Measurements from ENCODE around the gene SEPTIN7.
A peak's percentile ranks its signal among the peaks of the same experiment; 100 is the strongest.

Gene SEPTIN7

GRCh38 chr7:35787925-35788324 lies 12.9 kb upstream of the SEPTIN7 start:
- no CpG with 5 or more reads among the region's 2 CpGs for WGBS, 2 experiments (ENCODE audit: insufficient coverage in 2 of 2)

GRCh38 chr7:35792472-35792871 lies 8.4 kb upstream of the SEPTIN7 start:
- Histone ChIP-seq H3K4me3 (ENCODE audit: extremely low read depth, insufficient read depth, low read length, poor library complexity, severe bottlenecking) (no peak overlapping the region), H3K36me3 (ENCODE audit: control insufficient read depth, insufficient read depth, low read length) (no peaks in the 10 kb centered on the region), H3K4me1 (ENCODE audit: control insufficient read depth, insufficient read depth, low read length, poor library complexity, severe bottlenecking) (peaks cover 50% of the 10 kb centered on the region), H3K9me3 (ENCODE audit: control insufficient read depth, low read length) (no peaks in the 10 kb centered on the region), H3K27ac (ENCODE audit: low read depth, low read length, severe bottlenecking) (peak overlapping the region; percentile 94)
- WGBS, 2 experiments (ENCODE audit: insufficient coverage in 2 of 2) = 83% methylated on average over 1 of the region's 1 CpG; no CpG with 5 or more reads in 1 of the 2 experiments

More at GRCh38 chr7:35787925-35788324, 12.9 kb upstream of the SEPTIN7 start:
- Histone ChIP-seq H3K4me1 (ENCODE audit: control insufficient read depth, insufficient read depth, low read length, poor library complexity, severe bottlenecking) (peaks cover 24% of the 10 kb centered on the region), H3K27ac (ENCODE audit: low read depth, low read length, severe bottlenecking) (no peak overlapping the region), H3K9me3 (ENCODE audit: control insufficient read depth, low read length) (no peaks in the 10 kb centered on the region), H3K4me3 (ENCODE audit: extremely low read depth, insufficient read depth, low read length, poor library complexity, severe bottlenecking) (no peak overlapping the region), H3K36me3 (ENCODE audit: control insufficient read depth, insufficient read depth, low read length) (no peaks in the 10 kb centered on the region)

GRCh38 chr7:35792873-35793489 lies 7.9 kb upstream of the SEPTIN7 start:
- no peak overlapping the region for H3K4me3 ChIP-seq (ENCODE audit: extremely low read depth, insufficient read depth, low read length, poor library complexity, severe bottlenecking)
- WGBS, 2 experiments (ENCODE audit: insufficient coverage in 2 of 2) = 29% methylated on average over 1 of the region's 4 CpGs; no CpG with 5 or more reads in 1 of the 2 experiments
- no peaks in the 10 kb centered on the region for H3K9me3 ChIP-seq (ENCODE audit: control insufficient read depth, low read length)
- H3K27ac ChIP-seq (ENCODE audit: low read depth, low read length, severe bottlenecking) = peak overlapping the region; percentile 94
- no peaks in the 10 kb centered on the region for H3K36me3 ChIP-seq (ENCODE audit: control insufficient read depth, insufficient read depth, low read length)
- H3K4me1 ChIP-seq (ENCODE audit: control insufficient read depth, insufficient read depth, low read length, poor library complexity, severe bottlenecking) = peaks cover 49% of the 10 kb centered on the region

GRCh38 chr7:35797311-35797710 lies 3.5 kb upstream of the SEPTIN7 start:
- H3K27ac ChIP-seq (ENCODE audit: low read depth, low read length, severe bottlenecking) = no peak overlapping the region
- 86 to 89% methylated on average over 4 of the region's 5 CpGs for WGBS, 2 experiments (ENCODE audit: insufficient coverage in 2 of 2)
- peaks cover 33% of the 10 kb centered on the region for H3K4me1 ChIP-seq (ENCODE audit: control insufficient read depth, insufficient read depth, low read length, poor library complexity, severe bottlenecking)
- no peak overlapping the region for H3K4me3 ChIP-seq (ENCODE audit: extremely low read depth, insufficient read depth, low read length, poor library complexity, severe bottlenecking)
- no peaks in the 10 kb centered on the region for H3K9me3 ChIP-seq (ENCODE audit: control insufficient read depth, low read length)
- no peaks in the 10 kb centered on the region for H3K36me3 ChIP-seq (ENCODE audit: control insufficient read depth, insufficient read depth, low read length)

GRCh38 chr7:35799846-35800717 lies 775 bp upstream of the SEPTIN7 start:
- Histone ChIP-seq H3K9me3 (ENCODE audit: control insufficient read depth, low read length) (no peaks in the 10 kb centered on the region), H3K4me3 (ENCODE audit: extremely low read depth, insufficient read depth, low read length, poor library complexity, severe bottlenecking) (peak overlapping the region; percentile 97), H3K36me3 (ENCODE audit: control insufficient read depth, insufficient read depth, low read length) (peaks cover 15% of the 10 kb centered on the region), H3K27ac (ENCODE audit: low read depth, low read length, severe bottlenecking) (peak overlapping the region; percentile 100), H3K4me1 (ENCODE audit: control insufficient read depth, insufficient read depth, low read length, poor library complexity, severe bottlenecking) (peaks cover 19% of the 10 kb centered on the region)
- WGBS, 2 experiments (ENCODE audit: insufficient coverage in 2 of 2) = 0 to 2% methylated on average over 25 to 37 of the region's 37 CpGs

- H3K9me3 ChIP-seq (ENCODE audit: control insufficient read depth, low read length) = no peaks in the 10 kb centered on the region
- WGBS, 2 experiments (ENCODE audit: insufficient coverage in 2 of 2) = 0% methylated on average over 22 to 31 of the region's 70 CpGs
- H3K4me1 ChIP-seq (ENCODE audit: control insufficient read depth, insufficient read depth, low read length, poor library complexity, severe bottlenecking) = peaks cover 14% of the 10 kb centered on the region
- peak overlapping the region; percentile 97 for H3K4me3 ChIP-seq (ENCODE audit: extremely low read depth, insufficient read depth, low read length, poor library complexity, severe bottlenecking)
- peak overlapping the region; percentile 100 for H3K27ac ChIP-seq (ENCODE audit: low read depth, low read length, severe bottlenecking)
- peaks cover 19% of the 10 kb centered on the region for H3K36me3 ChIP-seq (ENCODE audit: control insufficient read depth, insufficient read depth, low read length)
Observed at GRCh38 chr7:35801392-35802101, 690 bp downstream of the SEPTIN7 start.

GRCh38 chr7:35802102-35802466 lies 1.2 kb downstream of the SEPTIN7 start:
- Histone ChIP-seq H3K4me3 (ENCODE audit: extremely low read depth, insufficient read depth, low read length, poor library complexity, severe bottlenecking) (peak overlapping the region; percentile 97), H3K9me3 (ENCODE audit: control insufficient read depth, low read length) (no peaks in the 10 kb centered on the region), H3K36me3 (ENCODE audit: control insufficient read depth, insufficient read depth, low read length) (peaks cover 19% of the 10 kb centered on the region), H3K27ac (ENCODE audit: low read depth, low read length, severe bottlenecking) (peak overlapping the region; percentile 100), H3K4me1 (ENCODE audit: control insufficient read depth, insufficient read depth, low read length, poor library complexity, severe bottlenecking) (peaks cover 10% of the 10 kb centered on the region)
- WGBS, 2 experiments (ENCODE audit: insufficient coverage in 2 of 2) = no CpG with 5 or more reads among the region's 4 CpGs

GRCh38 chr7:35802649-35803048 lies 1.8 kb downstream of the SEPTIN7 start:
- Histone ChIP-seq H3K4me1 (ENCODE audit: control insufficient read depth, insufficient read depth, low read length, poor library complexity, severe bottlenecking) (peaks cover 5% of the 10 kb centered on the region), H3K36me3 (ENCODE audit: control insufficient read depth, insufficient read depth, low read length) (peaks cover 19% of the 10 kb centered on the region), H3K4me3 (ENCODE audit: extremely low read depth, insufficient read depth, low read length, poor library complexity, severe bottlenecking) (peak overlapping the region; percentile 97), H3K9me3 (ENCODE audit: control insufficient read depth, low read length) (no peaks in the 10 kb centered on the region), H3K27ac (ENCODE audit: low read depth, low read length, severe bottlenecking) (peak overlapping the region; percentile 100)
- WGBS, 2 experiments (ENCODE audit: insufficient coverage in 2 of 2) = 28% methylated on average over 3 of the region's 3 CpGs; no CpG with 5 or more reads in 1 of the 2 experiments

- H3K27ac ChIP-seq (ENCODE audit: low read depth, low read length, severe bottlenecking) = no peak overlapping the region
- peak overlapping the region; percentile 1 for H3K4me3 ChIP-seq (ENCODE audit: extremely low read depth, insufficient read depth, low read length, poor library complexity, severe bottlenecking)
- WGBS, 2 experiments (ENCODE audit: insufficient coverage in 2 of 2) = 82 to 92% methylated on average over 5 to 7 of the region's 10 CpGs
- peaks cover 5% of the 10 kb centered on the region for H3K4me1 ChIP-seq (ENCODE audit: control insufficient read depth, insufficient read depth, low read length, poor library complexity, severe bottlenecking)
- peaks cover 28% of the 10 kb centered on the region for H3K36me3 ChIP-seq (ENCODE audit: control insufficient read depth, insufficient read depth, low read length)
- no peaks in the 10 kb centered on the region for H3K9me3 ChIP-seq (ENCODE audit: control insufficient read depth, low read length)
Observed at GRCh38 chr7:35804231-35804970, 3.5 kb downstream of the SEPTIN7 start.

GRCh38 chr7:35805876-35806275 lies 5.0 kb downstream of the SEPTIN7 start:
- H3K36me3 ChIP-seq (ENCODE audit: control insufficient read depth, insufficient read depth, low read length) = peaks cover 38% of the 10 kb centered on the region
- WGBS, 2 experiments (ENCODE audit: insufficient coverage in 2 of 2) = 89 to 95% methylated on average over 2 of the region's 3 CpGs
- H3K4me3 ChIP-seq (ENCODE audit: extremely low read depth, insufficient read depth, low read length, poor library complexity, severe bottlenecking) = no peak overlapping the region
- H3K9me3 ChIP-seq (ENCODE audit: control insufficient read depth, low read length) = no peaks in the 10 kb centered on the region
- H3K27ac ChIP-seq (ENCODE audit: low read depth, low read length, severe bottlenecking) = no peak overlapping the region
- H3K4me1 ChIP-seq (ENCODE audit: control insufficient read depth, insufficient read depth, low read length, poor library complexity, severe bottlenecking) = peaks cover 5% of the 10 kb centered on the region

Data from mesodermal cell (in vitro differentiated cells).